ENCODE measurements around the gene BANF1. TPM values are rescaled to one million over a fixed set of nuclear protein-coding genes. Genes with fewer than 3 reads are reported as not detected.

BANF1 gene
- total and polyA plus RNA-seq, 12 donors, result 63.1 to 364 (median 193) TPM

GRCh38 chr11:65979261-65979759, 23.0 kb upstream of the BANF1 start:
- H3K27ac ChIP-seq, result no peak overlapping the region
- no peaks in the 10 kb centered on the region for H3K27me3 ChIP-seq
- 85 to 94% (median 90%) methylated on average over 7 to 10 of the region's 10 CpGs for WGBS, 4 donors
- no peak for TF ChIP-seq POLR2A (IDR thresholded peaks at IDR 0.05)
- no peak for TF ChIP-seq CTCF (IDR thresholded peaks at IDR 0.05)
- DNase-seq, result no peak
- H3K4me3 ChIP-seq, result no peak overlapping the region
- H3K4me1 ChIP-seq (replicated peaks in 1 of 2), result no peaks in the 10 kb centered on the region
- no peaks in the 10 kb centered on the region for H3K9me3 ChIP-seq (replicated peaks in 1 of 3)
- H3K36me3 ChIP-seq (replicated peaks in 1 of 2), result peaks cover 0 to 35% of the 10 kb centered on the region in 2 donors
- intact Hi-C loops (cut with DNase I), result no loop called here

- intact Hi-C loops (cut with DNase I), result loop anchor here (5.0 to 10.0 kb wide), 2 partner anchors 99 to 256 kb away; partner anchors contain the start of gene RNASEH2C (in 1 of the 2)
- Histone ChIP-seq H3K36me3 (replicated peaks in 1 of 2) (peaks cover 0 to 33% of the 10 kb centered on the region in 2 donors), H3K27me3 (no peaks in the 10 kb centered on the region), H3K4me3 (no peak overlapping the region), H3K4me1 (replicated peaks in 1 of 2) (no peaks in the 10 kb centered on the region), H3K27ac (no peak overlapping the region), H3K9me3 (replicated peaks in 1 of 3) (no peaks in the 10 kb centered on the region)
- TF ChIP-seq CTCF (IDR thresholded peaks at IDR 0.05) (no peak), POLR2A (IDR thresholded peaks at IDR 0.05) (no peak)
- no peak for DNase-seq
- WGBS, 4 donors, result 72 to 79% (median 78%) methylated on average over 3 to 12 of the region's 12 CpGs
These were observed 21.1 kb upstream of the BANF1 start for GRCh38 chr11:65981101-65981740.

- Histone ChIP-seq H3K4me1 (replicated peaks in 1 of 2) (no peaks in the 10 kb centered on the region), H3K27me3 (no peaks in the 10 kb centered on the region), H3K4me3 (no peak overlapping the region), H3K9me3 (replicated peaks in 1 of 3) (no peaks in the 10 kb centered on the region), H3K27ac (no peak overlapping the region), H3K36me3 (replicated peaks in 1 of 2) (peaks cover 0 to 23% of the 10 kb centered on the region in 2 donors)
- no peak for DNase-seq
- 61 to 79% (median 75%) methylated on average over 6 to 16 of the region's 16 CpGs for WGBS, 4 donors
- intact Hi-C loops (cut with DNase I), result loop anchor here (5.0 to 10.0 kb wide), 2 partner anchors 100 to 257 kb away; partner anchors contain the start of gene RNASEH2C (in 1 of the 2)
- TF ChIP-seq CTCF (IDR thresholded peaks at IDR 0.05), result no peak
- TF ChIP-seq POLR2A (IDR thresholded peaks at IDR 0.05), result no peak
These were observed 20.1 kb upstream of the BANF1 start for GRCh38 chr11:65981972-65982823.
